MM.1S (cell line): ENCODE measurements around the gene PNKD.

Experiments
- CTCF ChIP-seq: fragments of 300-600 bp; sonication (generic); IDR thresholded peaks from 2 replicates; pipeline ENCODE4 v1.5.1; 2016; ENCODE audit warnings: antibody characterized with exemption, low read length, mixed read lengths
- EZH2 ChIP-seq: fragments of 300-600 bp; sonication (generic); optimal IDR thresholded peaks from 2 replicates; pipeline ENCODE3; 2017; ENCODE audit warnings: low read depth, mild to moderate bottlenecking, antibody characterized with exemption, low read length, mixed read lengths
- EZH2phosphoT487 ChIP-seq: fragments of 300-600 bp; sonication (generic); IDR thresholded peaks from 2 replicates; pipeline ENCODE4 v1.6.1; 2018; ENCODE audit warnings: antibody characterized with exemption, low read length

- peak; percentile 78 for TF ChIP-seq CTCF
- no peak for TF ChIP-seq EZH2
- TF ChIP-seq EZH2phosphoT487: no peak
Measured at GRCh38 chr2:218395826-218396687, 125.7 kb downstream of the PNKD start.
